ENCODE data around the gene TTPAL. TPM values are rescaled to one million over a fixed set of nuclear protein-coding genes. Genes with fewer than 3 reads are reported as not detected.

The TTPAL gene
- total RNA-seq, 1 donor from 2014 or later = 20.8 TPM

- no peak for TF ChIP-seq CTCF (IDR thresholded peaks at IDR 0.05)
- H3K27ac Mint-ChIP-seq (ENCODE audit: unreplicated experiment) = no peak overlapping the region
- H3K27me3 Mint-ChIP-seq (ENCODE audit: unreplicated experiment) = peaks cover 10% of the 10 kb centered on the region
- no peak overlapping the region for H3K4me3 Mint-ChIP-seq (ENCODE audit: unreplicated experiment)
- no peak for DNase-seq (ENCODE audit: extremely low spot score, unreplicated experiment)
- no peaks in the 10 kb centered on the region for H3K9me3 Mint-ChIP-seq (ENCODE audit: unreplicated experiment)
- H3K36me3 Mint-ChIP-seq (ENCODE audit: unreplicated experiment) = no peaks in the 10 kb centered on the region
- H3K4me1 Mint-ChIP-seq (ENCODE audit: unreplicated experiment) = no peaks in the 10 kb centered on the region
These were observed 39.9 kb upstream of the TTPAL start for GRCh38 chr20:44435630-44436335.

DNA sequence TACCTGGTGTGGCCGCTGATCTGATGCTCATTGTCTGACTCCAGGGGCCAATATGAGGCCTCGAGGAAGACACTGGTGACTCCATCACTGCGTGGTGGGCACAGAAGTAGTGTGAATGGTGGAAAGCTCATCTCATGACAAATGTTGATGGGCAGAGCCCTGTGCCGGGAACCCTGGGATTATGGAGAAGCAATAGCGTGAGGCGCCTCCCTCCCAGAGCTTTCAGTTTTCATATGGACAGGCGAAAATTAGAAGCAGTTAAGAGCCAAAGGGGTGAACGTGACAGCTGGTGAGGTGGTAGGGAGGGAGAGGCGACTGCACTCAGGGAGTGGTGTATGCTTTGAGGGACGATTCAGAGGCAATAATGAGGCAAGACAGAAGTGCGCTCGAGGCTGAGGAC lies 39.3 kb upstream of the TTPAL start:
- TF ChIP-seq CTCF (IDR thresholded peaks at IDR 0.05) = no peak
- Mint-ChIP-seq H3K4me1 (ENCODE audit: unreplicated experiment) (no peaks in the 10 kb centered on the region), H3K27me3 (ENCODE audit: unreplicated experiment) (peaks cover 10% of the 10 kb centered on the region)

DNA sequence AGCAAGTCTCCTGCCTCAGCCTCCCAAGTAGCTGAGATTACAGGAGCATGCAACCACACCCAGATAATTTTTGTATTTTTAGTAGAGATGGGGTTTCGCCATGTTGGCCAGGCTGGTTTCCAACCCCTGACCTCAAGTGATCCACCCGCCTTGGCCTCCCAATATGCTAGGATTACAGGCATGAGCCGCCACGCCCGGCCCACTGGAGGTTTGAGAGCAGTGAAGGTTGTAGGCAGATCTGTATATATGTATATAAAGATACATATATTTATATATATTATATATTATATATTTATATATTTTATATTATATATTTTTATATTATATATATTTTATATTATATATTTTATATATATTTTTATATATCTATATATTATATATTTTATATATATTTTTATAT lies 38.2 kb upstream of the TTPAL start:
- Mint-ChIP-seq H3K27ac (ENCODE audit: unreplicated experiment) (no peak overlapping the region), H3K36me3 (ENCODE audit: unreplicated experiment) (no peaks in the 10 kb centered on the region)
- no peak for TF ChIP-seq CTCF (IDR thresholded peaks at IDR 0.05)

More for the DNA sequence above, 39.3 kb upstream of the TTPAL start:
- no peaks in the 10 kb centered on the region for H3K36me3 Mint-ChIP-seq (ENCODE audit: unreplicated experiment)
- no peak for DNase-seq (ENCODE audit: extremely low spot score, unreplicated experiment)
- no peak overlapping the region for H3K4me3 Mint-ChIP-seq (ENCODE audit: unreplicated experiment)
- H3K9me3 Mint-ChIP-seq (ENCODE audit: unreplicated experiment) = no peaks in the 10 kb centered on the region
- H3K27ac Mint-ChIP-seq (ENCODE audit: unreplicated experiment) = no peak overlapping the region

GRCh38 chr20:44438782-44439181 lies 36.9 kb upstream of the TTPAL start:
- Mint-ChIP-seq H3K36me3 (ENCODE audit: unreplicated experiment) (no peaks in the 10 kb centered on the region), H3K9me3 (ENCODE audit: unreplicated experiment) (no peaks in the 10 kb centered on the region), H3K4me3 (ENCODE audit: unreplicated experiment) (no peak overlapping the region), H3K27ac (ENCODE audit: unreplicated experiment) (no peak overlapping the region), H3K4me1 (ENCODE audit: unreplicated experiment) (no peaks in the 10 kb centered on the region), H3K27me3 (ENCODE audit: unreplicated experiment) (peaks cover 9% of the 10 kb centered on the region)
- no peak for DNase-seq (ENCODE audit: extremely low spot score, unreplicated experiment)
- no peak for TF ChIP-seq CTCF (IDR thresholded peaks at IDR 0.05)

More for the DNA sequence above, 38.2 kb upstream of the TTPAL start:
- Mint-ChIP-seq H3K27me3 (ENCODE audit: unreplicated experiment) (peaks cover 11% of the 10 kb centered on the region), H3K9me3 (ENCODE audit: unreplicated experiment) (no peaks in the 10 kb centered on the region), H3K4me1 (ENCODE audit: unreplicated experiment) (no peaks in the 10 kb centered on the region), H3K4me3 (ENCODE audit: unreplicated experiment) (no peak overlapping the region)
- DNase-seq (ENCODE audit: extremely low spot score, unreplicated experiment) = no peak

- Mint-ChIP-seq H3K4me3 (ENCODE audit: unreplicated experiment) (no peak overlapping the region), H3K27ac (ENCODE audit: unreplicated experiment) (no peak overlapping the region), H3K27me3 (ENCODE audit: unreplicated experiment) (peaks cover 9% of the 10 kb centered on the region), H3K36me3 (ENCODE audit: unreplicated experiment) (no peaks in the 10 kb centered on the region), H3K9me3 (ENCODE audit: unreplicated experiment) (no peaks in the 10 kb centered on the region), H3K4me1 (ENCODE audit: unreplicated experiment) (no peaks in the 10 kb centered on the region)
- no peak for DNase-seq (ENCODE audit: extremely low spot score, unreplicated experiment)
- no peak for TF ChIP-seq CTCF (IDR thresholded peaks at IDR 0.05)
These were observed 36.4 kb upstream of the TTPAL start for GRCh38 chr20:44439318-44439717.
